Daoy (cell line): Measurements from ENCODE around the gene SRC. TPM values are rescaled to one million over a fixed set of nuclear protein-coding genes. Genes with fewer than 3 reads are reported as not detected.

Source experiments
- DNase-seq: peaks from one replicate; pipeline ENCODE4 v3.0.0-alpha.2; 2015; ENCODE audit warnings: low read depth
- total RNA-seq: library from RNA; depleted of rRNA; stranded (reverse); fragments of >200 nt; shearing (Covaris generic); gene quantifications from 2 replicates; pipeline ENCODE4 v1.2.3, GENCODE V29; 2014

SRC gene
- total RNA-seq, 1 experiment from 2014 or later: 9.5 TPM

DNA sequence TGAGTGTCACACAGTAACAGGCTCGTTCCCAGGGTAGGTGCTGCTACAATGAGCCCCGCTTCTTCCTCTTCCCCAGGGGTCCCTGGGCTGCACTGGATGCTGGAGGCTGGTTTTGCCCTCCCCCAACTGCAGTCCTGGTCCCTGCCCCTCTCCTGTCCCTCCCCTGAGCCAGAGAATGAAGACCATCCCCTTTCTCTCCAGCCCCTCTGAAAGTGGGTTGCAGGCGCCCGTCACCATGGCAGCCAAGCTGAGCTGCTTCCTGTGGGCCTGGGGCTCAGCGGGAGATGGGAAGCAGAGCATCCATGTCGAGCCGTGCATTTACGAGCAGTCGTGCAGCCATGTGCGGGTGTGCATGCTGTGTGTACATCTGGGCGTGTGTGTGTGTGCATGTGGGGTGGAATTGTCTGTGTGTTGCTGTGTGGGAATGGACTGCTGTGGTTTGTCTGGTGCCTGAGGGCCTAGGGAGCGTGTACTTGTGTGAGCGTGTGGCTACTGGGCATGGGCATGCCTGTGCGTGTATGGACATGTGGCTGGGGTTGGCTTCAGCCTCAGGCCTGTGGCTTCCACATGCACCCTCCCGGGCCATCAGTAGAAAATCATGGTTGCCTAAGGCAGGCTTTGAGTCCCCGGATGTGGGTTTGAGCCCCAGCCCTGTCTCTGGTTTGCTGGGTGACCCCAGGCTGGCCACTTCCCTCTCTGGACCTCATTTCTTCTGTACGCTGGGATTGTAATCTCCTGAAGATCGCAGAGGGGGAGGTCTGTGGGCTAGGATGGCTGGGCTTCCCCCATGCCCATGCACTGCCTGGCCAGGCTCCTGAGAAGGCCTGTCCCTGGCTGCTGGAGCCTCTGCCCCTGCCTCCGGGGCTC lies 48.8 kb downstream of the SRC start:
- no peak for DNase-seq

DNA sequence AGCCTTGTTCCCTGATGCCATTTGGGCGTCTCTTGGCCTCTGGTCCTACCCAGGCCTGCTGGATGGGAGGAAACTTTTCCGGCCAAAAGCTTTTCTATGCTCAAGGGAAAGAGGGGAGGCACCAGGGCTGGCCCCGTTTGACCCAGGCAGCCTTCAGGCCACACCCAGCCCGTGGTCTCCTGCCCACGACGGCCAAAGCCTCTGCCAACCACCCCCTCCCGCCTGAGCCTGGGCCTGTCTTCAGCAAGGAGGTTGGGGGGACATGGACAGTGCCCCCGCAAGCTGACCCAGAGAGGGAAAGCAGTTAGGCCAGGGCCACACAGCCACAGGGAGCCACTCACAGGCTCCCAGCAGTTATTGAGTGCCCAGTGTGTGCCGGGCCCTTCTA lies 49.5 kb downstream of the SRC start:
- no peak for DNase-seq

DNA sequence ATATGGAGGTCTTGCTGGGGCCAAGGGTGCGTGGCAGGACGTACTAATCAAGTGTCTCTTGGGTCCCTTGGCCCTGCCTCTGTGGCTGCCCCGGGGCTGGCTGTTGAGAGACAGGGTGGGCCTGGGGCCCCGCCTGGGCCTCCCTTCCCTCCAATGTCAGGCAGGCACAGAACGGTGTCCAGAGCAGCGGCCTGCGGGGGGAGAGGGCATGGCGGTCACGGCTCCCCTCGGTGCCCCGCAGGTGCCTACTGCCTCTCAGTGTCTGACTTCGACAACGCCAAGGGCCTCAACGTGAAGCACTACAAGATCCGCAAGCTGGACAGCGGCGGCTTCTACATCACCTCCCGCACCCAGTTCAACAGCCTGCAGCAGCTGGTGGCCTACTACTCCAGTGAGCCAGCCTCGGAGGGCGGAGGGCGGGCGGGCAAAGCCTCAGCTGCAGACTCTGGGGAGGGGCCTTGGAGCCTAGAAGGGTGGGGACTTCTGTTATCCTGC lies 50.0 kb downstream of the SRC start:
- DNase-seq: no peak

DNA sequence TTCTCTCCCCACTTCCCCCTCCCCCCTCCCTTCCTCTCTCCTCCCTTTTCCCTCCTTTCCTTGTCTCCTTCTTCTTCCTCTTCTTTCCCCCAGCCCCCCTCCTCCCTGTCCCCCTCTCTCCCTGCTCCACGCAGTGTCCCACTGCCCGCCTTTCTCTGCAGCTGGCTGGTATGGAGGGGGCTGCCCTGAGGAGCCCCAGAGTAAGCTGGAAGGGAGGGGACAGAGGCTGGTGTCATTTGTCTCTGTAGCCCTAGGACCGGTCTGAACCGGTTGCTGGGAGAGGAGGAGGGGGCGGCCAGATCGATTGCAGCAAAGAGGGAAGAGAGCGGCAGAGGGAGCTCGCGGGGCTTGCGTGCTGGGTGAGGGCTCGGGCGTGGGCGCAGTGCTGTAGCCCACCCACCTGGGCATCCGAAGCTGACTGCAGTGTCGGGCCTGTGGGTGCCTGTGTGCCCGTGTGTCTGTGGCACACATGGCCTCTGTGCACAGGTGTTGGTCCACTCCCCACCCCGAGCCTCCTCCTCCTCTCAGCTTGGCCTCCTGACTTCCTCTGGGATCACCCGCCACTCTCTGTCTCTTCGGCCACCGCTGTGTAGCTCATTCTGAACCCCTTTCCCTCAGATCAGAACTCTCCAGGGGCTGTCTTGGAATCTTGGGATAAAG lies 50.6 kb downstream of the SRC start:
- DNase-seq: no peak

DNA sequence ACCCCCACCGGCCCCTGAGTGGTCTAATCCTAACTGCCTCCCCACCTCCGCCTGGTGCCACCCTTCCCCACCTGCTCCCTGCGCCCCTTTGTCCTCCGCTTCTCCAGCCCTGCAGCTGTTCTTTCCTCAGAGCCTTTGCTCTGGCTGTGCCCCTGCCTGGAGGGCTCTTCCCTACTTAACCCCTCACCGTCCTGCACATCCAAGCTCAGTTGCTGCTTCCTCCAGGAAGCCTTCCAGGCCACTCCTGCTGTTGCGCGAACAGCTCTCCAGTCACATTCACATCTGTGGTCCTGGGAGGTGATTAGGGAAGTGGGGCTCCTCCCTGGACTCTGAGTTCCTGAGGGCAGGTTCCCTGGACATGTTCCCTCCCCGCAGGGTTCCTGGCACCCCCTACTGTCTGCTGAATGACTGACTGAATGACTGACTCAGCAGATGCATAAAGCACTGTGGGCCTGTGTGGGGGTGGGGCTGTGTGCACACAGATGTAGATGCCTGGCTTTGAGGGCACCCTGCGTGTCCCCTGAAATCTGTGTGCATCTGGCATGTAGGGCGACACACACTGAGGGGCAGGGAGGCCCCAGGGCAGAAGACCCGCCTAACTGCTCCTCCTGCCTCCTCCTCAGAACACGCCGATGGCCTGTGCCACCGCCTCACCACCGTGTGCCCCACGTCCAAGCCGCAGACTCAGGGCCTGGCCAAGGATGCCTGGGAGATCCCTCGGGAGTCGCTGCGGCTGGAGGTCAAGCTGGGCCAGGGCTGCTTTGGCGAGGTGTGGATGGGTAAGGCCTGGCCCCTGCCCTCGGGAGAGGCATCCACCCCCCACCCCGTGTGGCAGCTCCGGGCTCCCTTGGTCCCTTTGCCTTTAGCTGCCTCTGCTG lies 51.4 kb downstream of the SRC start:
- DNase-seq: no peak

DNA sequence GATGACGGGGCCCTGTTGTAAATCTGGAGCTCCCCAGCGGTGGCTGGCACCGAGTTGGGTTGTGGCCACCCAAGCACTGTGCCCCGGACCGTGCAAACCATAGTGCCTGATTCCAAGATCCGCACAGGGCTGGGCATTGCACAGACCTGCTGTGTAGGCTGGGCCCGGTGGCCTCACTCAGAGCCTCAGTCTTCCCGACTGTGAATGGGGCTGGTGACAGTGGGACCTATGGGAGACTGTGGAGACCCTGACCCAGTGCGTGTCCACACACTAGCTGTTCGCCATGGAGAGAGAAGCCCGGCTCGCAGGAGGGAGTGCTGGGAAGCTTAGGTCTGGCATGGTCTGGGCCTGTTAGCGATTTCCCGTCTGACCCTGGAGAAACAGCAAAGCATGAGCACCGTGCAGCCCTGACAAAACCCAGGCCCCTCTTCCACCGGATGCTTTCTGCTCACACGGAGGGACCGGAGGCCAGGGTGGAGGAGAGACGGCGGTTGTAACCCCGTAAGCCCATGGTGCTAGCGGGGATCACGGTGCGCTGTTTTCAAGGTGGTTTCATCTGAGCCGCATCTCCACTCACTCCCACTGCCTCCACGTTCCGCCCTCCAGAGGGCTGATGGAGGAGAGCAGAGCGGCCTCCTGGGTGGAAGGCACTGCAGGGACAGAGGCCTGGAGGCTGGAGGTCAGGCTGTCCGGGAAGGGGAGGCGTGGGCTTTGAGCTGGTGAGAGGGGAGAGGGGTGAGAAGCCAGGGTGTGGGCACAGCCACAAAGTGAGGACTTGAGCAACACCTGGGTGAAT lies 52.2 kb downstream of the SRC start:
- no peak for DNase-seq

DNA sequence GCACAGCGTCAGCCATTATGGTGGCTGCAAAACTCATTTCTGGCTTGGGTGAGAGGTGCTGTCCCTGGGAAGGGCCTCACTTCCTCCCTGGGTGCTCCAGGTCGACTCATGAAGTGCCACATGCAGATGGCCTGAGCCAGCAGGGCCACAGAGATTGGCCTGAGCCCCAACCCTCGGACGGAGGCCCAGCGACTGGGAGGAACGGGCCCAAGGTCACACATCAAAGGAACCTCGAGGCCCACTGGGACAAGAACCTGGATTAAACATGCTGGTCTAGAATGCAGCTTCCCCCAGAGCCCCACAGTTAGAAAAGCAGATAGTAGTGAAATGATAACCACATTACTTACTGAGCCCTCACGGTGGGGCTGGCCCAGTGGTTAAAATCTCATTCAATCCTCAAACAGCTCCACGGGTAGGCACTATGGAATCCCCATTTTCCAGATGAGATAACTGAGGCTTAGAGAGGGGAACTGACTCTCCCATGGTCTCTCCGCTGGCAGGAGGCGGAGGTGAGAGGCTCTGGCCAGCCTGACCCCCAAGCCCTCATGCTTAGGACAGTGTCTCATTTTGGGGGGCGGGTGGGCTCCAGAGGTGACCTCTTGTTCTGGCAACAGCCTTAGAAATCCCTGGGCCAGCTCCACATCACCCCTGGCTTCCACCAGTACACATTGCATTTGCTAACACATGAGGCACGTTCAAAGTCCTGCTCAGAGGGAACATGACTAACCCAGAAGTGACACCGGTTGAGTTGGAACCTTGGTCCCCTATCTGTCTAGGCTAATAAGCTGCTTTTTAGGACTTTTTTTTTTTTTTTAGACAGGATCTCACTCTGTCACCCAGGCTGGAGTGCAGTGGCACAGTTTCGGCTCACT lies 53.0 kb downstream of the SRC start:
- DNase-seq: no peak

DNA sequence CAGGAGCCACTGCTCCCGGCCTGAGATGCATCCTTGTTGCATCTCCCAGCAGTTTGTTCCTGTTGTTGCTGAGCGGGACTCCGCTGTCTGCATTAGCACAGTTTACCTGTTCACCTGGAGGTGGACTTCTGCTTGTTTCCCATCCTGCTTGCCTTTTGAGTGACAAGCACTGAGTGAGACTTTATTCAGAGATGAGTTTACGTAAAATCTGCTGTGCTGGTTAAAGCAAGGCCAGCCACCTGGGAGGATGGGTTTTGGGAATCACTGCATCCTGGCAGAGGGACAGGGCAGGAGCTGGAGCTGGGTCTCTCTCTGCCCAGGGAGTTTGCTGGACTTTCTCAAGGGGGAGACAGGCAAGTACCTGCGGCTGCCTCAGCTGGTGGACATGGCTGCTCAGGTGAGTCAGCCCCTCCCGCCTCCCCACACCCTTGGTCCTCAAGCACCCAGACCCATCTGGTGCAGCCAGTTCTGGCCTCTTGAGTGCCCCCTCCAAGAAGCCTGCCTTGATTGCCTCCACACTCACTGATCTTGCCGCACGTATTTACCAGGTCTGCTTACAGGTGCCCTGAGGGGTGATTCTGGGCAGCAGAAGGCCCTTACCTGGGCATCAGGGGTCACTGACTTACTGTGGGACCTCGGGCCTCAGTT lies 55.5 kb downstream of the SRC start:
- no peak for DNase-seq

DNA sequence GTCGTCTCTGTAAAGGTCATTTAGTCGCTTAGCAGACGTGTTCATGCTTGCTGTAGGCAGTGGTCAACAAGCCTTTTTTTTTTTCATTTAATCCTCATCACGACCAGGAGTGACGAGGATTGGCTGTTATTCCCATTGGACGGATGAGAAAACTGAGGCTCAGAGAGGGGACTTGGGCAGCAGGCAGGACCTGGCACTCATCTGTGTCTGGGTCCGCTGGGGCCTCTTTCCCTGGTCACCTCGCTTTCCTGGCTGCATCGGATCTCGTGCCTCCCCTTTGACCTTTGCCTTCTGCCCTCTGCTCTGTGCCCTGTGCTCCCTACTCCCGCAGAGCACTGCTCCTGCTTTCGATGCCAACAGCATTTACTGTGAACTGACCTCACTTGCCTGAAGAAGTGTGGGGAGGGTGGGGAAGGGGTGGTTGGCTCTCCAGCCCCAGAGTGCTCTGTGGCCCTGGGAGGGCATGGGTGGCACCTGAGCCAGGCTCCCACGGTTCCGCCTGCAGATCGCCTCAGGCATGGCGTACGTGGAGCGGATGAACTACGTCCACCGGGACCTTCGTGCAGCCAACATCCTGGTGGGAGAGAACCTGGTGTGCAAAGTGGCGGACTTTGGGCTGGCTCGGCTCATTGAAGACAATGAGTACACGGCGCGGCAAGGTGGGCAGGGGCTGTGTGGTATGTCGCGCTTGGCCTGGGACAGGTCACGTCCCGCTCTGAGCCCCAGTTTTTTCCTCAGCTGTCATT lies 56.2 kb downstream of the SRC start:
- no peak for DNase-seq

DNA sequence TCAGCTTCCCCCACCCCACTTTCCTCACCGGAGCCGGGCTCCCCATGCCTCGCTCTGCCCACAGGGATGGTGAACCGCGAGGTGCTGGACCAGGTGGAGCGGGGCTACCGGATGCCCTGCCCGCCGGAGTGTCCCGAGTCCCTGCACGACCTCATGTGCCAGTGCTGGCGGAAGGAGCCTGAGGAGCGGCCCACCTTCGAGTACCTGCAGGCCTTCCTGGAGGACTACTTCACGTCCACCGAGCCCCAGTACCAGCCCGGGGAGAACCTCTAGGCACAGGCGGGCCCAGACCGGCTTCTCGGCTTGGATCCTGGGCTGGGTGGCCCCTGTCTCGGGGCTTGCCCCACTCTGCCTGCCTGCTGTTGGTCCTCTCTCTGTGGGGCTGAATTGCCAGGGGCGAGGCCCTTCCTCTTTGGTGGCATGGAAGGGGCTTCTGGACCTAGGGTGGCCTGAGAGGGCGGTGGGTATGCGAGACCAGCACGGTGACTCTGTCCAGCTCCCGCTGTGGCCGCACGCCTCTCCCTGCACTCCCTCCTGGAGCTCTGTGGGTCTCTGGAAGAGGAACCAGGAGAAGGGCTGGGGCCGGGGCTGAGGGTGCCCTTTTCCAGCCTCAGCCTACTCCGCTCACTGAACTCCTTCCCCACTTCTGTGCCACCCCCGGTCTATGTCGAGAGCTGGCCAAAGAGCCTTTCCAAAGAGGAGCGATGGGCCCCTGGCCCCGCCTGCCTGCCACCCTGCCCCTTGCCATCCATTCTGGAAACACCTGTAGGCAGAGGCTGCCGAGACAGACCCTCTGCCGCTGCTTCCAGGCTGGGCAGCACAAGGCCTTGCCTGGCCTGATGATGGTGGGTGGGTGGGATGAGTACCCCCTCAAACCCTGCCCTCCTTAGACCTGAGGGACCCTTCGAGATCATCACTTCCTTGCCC lies 57.4 kb downstream of the SRC start:
- no peak for DNase-seq

DNA sequence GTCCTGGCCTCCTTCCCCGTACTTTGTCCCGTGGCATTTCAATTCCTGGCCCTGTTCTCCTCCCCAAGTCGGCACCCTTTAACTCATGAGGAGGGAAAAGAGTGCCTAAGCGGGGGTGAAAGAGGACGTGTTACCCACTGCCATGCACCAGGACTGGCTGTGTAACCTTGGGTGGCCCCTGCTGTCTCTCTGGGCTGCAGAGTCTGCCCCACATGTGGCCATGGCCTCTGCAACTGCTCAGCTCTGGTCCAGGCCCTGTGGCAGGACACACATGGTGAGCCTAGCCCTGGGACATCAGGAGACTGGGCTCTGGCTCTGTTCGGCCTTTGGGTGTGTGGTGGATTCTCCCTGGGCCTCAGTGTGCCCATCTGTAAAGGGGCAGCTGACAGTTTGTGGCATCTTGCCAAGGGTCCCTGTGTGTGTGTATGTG lies 58.5 kb downstream of the SRC start:
- DNase-seq: no peak

DNA sequence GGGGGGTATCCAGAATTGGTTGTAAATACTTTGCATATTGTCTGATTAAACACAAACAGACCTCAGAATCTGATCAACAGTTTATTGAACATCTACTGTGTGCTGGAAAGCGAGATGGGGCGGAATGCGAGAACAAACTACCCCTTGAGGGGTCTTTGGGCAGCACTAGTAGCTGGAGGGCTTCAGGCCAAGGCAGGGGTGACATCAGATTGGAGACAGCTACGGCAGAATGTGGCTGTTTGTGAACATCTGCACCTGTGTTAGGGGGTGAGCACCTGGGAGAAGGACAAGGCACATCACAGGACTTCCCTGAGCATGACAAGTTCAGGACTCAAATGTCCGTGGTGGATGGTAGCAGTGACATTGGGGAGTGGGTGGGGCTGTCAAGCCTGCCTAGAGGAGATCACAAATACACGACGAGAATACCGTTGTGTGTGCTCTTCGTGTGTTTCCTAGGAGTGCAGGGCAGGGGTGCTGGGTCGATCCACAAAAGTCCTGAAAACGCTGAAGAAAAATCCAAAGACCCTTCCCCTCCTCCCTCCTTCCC lies 59.5 kb downstream of the SRC start:
- no peak for DNase-seq

DNA sequence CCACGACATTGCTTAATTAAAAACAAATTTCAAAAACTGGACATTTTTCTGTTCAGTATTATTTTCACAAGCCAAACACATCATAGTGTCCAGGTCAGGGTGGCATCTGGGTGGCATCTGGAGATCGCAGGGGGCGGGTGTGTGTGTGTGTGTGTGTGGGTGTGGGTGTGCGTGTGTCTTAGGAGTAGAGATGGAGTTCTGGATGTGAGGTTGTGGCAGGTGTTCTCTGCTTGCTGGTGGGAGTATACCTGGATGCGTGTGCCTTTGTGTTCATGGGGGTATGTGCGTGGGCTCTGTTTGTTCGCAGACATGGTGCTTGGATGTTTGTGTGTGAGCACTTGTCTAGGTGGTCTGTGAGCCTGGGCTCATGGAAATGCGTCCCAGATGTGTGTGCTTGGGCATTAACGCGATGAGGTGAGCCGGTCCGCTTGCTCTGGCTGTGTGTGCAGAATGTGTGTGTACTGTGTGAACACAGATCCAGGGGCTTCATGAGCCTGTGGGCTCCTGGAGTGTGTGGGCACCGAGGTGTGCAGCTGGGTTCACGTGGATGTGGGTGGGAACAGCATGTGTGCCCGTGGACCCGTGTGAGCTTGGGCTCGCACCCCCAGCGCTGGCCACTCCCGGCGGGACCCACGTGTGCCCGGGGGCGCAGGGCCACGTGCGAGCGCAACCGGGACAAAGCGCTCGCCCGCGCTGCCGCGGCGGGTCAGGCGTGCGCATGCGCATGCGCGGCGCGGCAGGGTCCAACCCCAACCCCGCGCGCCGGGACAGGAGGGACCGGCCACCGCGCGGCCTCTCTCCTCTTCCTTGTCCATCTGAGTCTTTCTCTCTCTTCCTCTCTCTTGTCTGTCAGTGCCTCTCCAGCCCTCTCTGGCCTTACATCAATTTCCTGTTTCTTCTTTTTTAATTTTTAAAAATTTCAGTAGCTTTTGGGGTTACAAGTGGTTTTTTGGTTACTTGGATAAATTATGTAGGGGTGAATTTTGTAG lies 60.4 kb downstream of the SRC start:
- DNase-seq: peak; percentile 76

DNA sequence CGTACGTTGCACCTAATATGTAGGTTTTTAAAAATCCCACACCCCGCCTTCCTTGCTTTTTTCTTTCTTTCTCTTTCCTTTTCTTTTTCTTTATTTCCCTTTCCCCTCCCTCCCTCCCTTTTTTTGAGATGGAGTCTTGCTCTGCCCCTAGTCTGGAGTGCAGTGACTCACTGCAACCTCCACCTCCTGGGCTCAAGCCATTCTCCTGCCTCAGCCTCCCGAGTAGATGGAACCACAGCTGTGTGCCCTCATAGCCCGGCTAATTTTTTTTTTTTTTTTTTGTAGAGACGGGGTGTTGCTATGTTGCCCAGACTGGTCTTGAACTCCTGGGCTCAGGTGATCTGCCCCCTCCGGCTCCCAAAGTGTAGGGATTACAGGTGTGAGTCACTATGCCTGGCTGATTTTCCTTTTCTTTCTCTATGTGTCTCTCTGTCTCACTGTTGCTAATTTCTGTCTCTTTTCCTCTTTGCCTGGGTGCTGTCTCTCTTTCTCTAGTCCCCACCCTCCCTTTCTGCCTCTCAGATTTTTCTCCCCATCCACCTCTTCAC lies 61.2 kb downstream of the SRC start:
- peak; percentile 54 for DNase-seq

DNA sequence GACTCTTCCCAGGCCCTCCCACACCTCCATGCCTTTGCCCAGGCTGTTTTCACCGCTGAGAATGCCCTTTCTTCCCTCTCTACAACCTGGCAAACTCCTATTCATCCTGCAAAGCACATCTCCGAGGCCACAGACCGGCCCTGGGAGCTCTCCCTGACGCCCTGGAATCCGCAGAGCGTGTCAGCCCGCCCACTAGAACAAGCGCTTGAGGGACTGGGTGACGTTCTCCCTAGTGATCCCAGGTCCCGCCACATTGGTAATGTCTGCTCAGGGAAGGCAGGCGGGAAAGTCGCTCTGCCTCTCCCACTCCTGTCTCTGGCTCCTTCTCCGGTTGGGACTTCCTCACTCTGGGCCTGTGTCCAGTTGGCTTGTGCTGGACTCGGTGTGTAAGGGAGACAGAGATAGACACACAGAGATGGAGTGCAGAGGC lies 61.6 kb downstream of the SRC start:
- peak; percentile 32 for DNase-seq
